22Rv1 (cell line): ENCODE results near the gene FTCD.

Source experiments
- ZFX ChIP-seq: fragments of 450-650 bp; IDR thresholded peaks from 2 replicates; pipeline ENCODE4 v1.6.1; 2017; ENCODE audit warnings: antibody characterized with exemption, borderline replicate concordance
- TF ChIP-seq, protein P1 (sequence below): fragments of 450-650 bp; IDR thresholded peaks from 2 replicates; pipeline ENCODE4 v1.5.1; 2017; ENCODE audit warnings: mild to moderate bottlenecking

DNA sequence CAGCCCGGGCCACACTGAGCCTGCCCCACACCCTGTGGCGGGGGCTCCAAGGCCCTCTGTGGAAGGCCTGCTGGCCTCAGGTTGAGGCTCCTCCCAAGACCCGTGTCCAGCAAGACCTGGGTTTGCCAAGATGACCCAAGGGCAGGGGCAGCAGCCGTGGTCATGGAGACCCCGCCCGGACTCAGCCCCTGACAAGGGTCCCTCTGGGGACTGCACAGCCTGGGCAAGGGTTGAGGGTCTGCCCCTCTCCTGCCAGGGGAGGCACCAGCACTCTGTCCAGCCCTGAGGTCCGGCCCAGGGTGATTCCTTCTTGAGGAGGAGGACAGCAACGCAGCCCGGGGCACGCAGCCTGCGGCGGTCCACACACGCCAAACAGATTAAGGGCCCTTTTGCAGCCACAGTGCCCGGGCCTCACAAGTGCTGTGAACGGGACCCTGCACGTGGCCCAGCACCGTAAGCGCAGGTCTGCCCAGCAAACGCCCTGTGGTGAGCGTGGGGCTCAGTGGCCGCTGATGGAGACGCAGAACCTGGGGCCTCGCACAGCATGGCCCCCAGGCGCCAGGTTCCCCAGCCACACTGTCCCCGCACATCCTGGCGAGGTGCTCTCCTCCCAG is 25.5 kb upstream of the FTCD start:
- TF ChIP-seq, protein P1, sequence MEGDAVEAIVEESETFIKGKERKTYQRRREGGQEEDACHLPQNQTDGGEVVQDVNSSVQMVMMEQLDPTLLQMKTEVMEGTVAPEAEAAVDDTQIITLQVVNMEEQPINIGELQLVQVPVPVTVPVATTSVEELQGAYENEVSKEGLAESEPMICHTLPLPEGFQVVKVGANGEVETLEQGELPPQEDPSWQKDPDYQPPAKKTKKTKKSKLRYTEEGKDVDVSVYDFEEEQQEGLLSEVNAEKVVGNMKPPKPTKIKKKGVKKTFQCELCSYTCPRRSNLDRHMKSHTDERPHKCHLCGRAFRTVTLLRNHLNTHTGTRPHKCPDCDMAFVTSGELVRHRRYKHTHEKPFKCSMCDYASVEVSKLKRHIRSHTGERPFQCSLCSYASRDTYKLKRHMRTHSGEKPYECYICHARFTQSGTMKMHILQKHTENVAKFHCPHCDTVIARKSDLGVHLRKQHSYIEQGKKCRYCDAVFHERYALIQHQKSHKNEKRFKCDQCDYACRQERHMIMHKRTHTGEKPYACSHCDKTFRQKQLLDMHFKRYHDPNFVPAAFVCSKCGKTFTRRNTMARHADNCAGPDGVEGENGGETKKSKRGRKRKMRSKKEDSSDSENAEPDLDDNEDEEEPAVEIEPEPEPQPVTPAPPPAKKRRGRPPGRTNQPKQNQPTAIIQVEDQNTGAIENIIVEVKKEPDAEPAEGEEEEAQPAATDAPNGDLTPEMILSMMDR = no peak
- no peak for TF ChIP-seq ZFX
